ENCODE data around the gene LRWD1. TPM values are rescaled to one million over a fixed set of nuclear protein-coding genes. Genes with fewer than 3 reads are reported as not detected.
A peak's percentile ranks its signal among the peaks of the same experiment; 100 is the strongest.

LRWD1 gene
- total RNA-seq, 1 donor from 2014 or later: 11.2 TPM

- Histone ChIP-seq H3K4me1 (peaks cover 22% of the 10 kb centered on the region), H3K27me3 (ENCODE audit: low read depth) (no peaks in the 10 kb centered on the region), H3K36me3 (no peaks in the 10 kb centered on the region), H3K9me3 (replicated peaks) (no peaks in the 10 kb centered on the region), H3K4me3 (peak overlapping the region; percentile 89), H3K27ac (replicated peaks) (peak overlapping the region; percentile 77)
- no peak for TF ChIP-seq CTCF (IDR thresholded peaks at IDR 0.05; ENCODE audit: borderline replicate concordance)
- intact Hi-C loops (cut with micrococcal nuclease): no loop called here
- DNase-seq: no peak
Observed at GRCh38 chr7:102434039-102434486, 30.7 kb upstream of the LRWD1 start.

- intact Hi-C loops (cut with micrococcal nuclease): no loop called here
- no peaks in the 10 kb centered on the region for H3K9me3 ChIP-seq (replicated peaks)
- no peak for DNase-seq
- peaks cover 36% of the 10 kb centered on the region for H3K4me1 ChIP-seq
- H3K27me3 ChIP-seq (ENCODE audit: low read depth): no peaks in the 10 kb centered on the region
- no peaks in the 10 kb centered on the region for H3K36me3 ChIP-seq
- TF ChIP-seq CTCF (IDR thresholded peaks at IDR 0.05; ENCODE audit: borderline replicate concordance): no peak
- H3K4me3 ChIP-seq: no peak overlapping the region
- H3K27ac ChIP-seq (replicated peaks): no peak overlapping the region
Observed at GRCh38 chr7:102436118-102436517, 28.7 kb upstream of the LRWD1 start.

DNA sequence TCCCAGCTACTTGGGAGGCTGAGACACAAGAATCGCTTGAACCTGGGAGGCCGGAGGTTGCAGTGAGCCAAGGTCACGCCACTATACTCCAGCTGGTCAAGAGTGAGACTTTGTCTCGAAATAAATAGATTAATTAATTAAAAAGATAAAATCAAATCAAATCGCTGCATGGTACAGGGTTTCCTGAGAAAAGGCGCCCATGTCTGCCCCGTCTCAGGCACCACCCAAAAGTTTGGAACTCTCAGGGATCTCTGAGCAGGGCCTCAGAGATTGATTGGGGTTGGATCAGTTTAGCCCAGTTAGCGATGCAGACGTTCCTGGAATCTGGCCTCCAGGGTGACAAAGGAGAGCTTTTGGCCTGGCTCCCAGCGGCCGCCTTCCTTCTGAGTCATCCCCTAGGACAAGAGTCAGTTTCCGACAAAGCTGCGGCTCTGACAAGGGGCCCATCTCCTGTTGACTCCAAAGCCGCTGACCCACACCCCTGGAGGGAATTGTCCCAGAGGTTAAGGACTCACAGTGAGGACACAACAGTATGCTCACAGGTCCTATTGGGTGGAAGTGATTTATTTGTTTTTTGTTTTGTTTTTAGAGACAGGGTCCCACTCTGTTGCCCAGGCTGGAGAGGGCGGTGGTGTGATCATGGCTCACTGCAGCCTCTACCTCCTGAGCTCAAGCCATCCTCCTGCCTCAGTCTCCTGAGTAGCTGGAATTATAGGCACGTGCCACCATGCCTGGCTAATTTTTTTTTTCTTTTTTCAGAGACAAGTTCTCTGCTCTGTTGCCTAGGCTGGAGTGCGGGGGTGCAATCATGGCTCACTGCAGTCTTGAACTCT, 24.6 kb upstream of the LRWD1 start:
- peak overlapping the region; percentile 79 for H3K27ac ChIP-seq (replicated peaks)
- no peak overlapping the region for H3K4me3 ChIP-seq
- no peaks in the 10 kb centered on the region for H3K9me3 ChIP-seq (replicated peaks)
- H3K27me3 ChIP-seq (ENCODE audit: low read depth): no peaks in the 10 kb centered on the region
- peaks cover 15% of the 10 kb centered on the region for H3K4me1 ChIP-seq
- intact Hi-C loops (cut with micrococcal nuclease): no loop called here
- DNase-seq: peak; percentile 68
- peaks cover 4% of the 10 kb centered on the region for H3K36me3 ChIP-seq
- TF ChIP-seq CTCF (IDR thresholded peaks at IDR 0.05; ENCODE audit: borderline replicate concordance): no peak

DNA sequence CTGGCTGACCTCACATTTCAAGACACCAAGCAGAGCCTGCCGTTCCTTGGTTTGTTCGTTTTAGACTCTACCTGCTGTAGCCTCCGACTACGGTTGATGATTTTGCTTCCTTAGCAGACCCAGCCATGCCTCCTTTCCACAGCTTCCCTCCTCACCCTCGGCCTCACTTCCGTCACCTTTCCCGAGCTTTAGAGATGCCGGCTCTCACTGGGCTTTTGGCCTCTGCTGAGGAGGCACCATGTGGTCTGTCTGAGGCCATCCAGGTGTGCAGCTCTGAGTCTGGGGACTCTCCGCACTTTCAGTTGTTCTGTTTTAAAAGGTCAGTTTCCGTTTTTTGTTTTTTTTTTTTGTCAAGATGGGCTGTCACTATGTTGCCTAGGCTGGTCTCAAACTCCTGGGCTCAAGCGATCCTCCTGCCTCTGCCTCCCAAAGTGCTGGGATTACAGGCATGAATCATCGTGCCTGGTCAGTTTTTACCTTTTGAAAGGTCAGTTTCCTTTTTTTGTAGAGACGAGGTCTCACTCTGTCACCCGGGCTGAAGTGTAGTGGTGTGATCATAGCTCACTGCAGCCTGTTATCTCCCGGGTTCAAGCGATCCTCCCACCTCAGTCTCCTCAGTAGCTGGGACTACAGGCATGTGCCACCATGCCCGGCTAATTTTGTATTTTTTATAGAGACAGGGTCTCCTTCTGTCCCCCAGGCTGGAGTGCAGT, 19.7 kb upstream of the LRWD1 start:
- TF ChIP-seq CTCF (IDR thresholded peaks at IDR 0.05; ENCODE audit: borderline replicate concordance): no peak
- H3K4me1 ChIP-seq: peaks cover 8% of the 10 kb centered on the region
- intact Hi-C loops (cut with micrococcal nuclease): no loop called here
- no peak for DNase-seq
- H3K9me3 ChIP-seq (replicated peaks): no peaks in the 10 kb centered on the region
- H3K27me3 ChIP-seq (ENCODE audit: low read depth): no peaks in the 10 kb centered on the region
- H3K27ac ChIP-seq (replicated peaks): no peak overlapping the region
- no peak overlapping the region for H3K4me3 ChIP-seq
- peaks cover 24% of the 10 kb centered on the region for H3K36me3 ChIP-seq

GRCh38 chr7:102445674-102446071, 19.1 kb upstream of the LRWD1 start:
- Histone ChIP-seq H3K27ac (replicated peaks) (no peak overlapping the region), H3K4me3 (no peak overlapping the region), H3K9me3 (replicated peaks) (no peaks in the 10 kb centered on the region), H3K4me1 (peaks cover 2% of the 10 kb centered on the region), H3K36me3 (peaks cover 24% of the 10 kb centered on the region), H3K27me3 (ENCODE audit: low read depth) (no peaks in the 10 kb centered on the region)
- DNase-seq: no peak
- TF ChIP-seq CTCF (IDR thresholded peaks at IDR 0.05; ENCODE audit: borderline replicate concordance): no peak
- intact Hi-C loops (cut with micrococcal nuclease): no loop called here
